GM19397 (cell line): ENCODE measurements around the gene SEPTIN8.
"Not testable (repeated sequence)": the region's sequence is repeated elsewhere in the genome, so short reads cannot be mapped to it uniquely, and the experiment has no call there.

Experiments
- ATAC-seq: cut with Tn5 transposase; IDR thresholded peaks from one replicate; pipeline ENCODE4 v1.9.1; 2021; ENCODE audit warnings: mild to moderate bottlenecking, moderate library complexity; ENCODE audit not compliant: unreplicated experiment

The SEPTIN8 gene

GRCh38 chr5:132812781-132813598, 36.0 kb upstream of the SEPTIN8 start, which contains the start of gene SOWAHA:
TSS of gene SOWAHA (plus strand) at chr5:132813302. CDS start at chr5:132813622, 320 bp downstream.
- ATAC-seq: no peak

DNA sequence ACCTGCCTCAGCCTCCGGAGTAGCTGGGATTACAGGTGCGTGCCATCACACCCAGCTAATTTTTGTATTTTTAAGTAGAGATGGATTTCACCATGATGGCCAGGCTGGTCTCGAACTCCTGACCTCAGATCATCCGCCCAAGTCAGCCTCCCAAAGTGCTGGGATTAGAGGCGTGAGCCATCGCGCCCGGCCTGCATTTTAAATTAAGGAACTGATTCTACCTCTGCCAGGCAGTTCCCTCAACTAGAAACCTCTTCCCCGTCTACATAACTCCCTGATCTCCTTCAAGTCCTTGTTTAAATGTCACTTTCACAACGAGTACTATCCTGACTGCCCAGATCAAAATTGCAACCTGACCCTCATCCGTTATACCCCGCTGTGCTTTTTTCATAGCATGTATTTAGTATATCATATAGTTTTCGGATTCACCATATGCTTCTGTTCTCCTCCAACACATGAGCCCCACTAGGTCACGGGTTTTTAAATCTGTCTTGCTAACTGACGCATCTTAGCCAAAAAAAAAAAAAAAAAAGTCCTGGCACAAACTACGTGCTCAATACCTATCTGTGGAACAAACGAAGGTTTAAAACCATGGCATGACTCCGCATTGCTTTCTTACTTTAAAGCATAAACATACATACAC, 35.2 kb upstream of the SEPTIN8 start:
- no peak for ATAC-seq

- ATAC-seq: no peak
Observed at GRCh38 chr5:132810605-132811004, 33.6 kb upstream of the SEPTIN8 start.

DNA sequence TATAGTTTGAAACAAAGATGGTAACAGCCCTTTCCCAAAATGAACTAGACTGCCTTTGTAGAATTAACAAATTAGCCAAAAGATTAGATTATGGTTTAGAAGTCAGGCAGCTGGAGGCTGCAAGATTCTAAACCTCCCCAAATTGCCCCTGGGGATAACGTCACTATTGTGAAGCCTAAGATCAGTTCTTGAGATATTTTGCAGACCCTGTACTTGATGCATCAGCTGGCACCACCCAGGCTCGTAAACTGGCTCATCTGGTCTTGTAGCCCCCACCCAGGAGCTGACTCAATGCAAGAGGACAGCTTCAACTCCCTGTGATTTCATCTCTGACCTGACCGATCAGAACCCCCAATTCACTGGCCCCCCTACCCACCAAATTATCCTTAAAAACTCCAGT, 31.8 kb upstream of the SEPTIN8 start:
- no peak for ATAC-seq

- ATAC-seq: no peak
Observed at GRCh38 chr5:132808448-132808847, 31.4 kb upstream of the SEPTIN8 start.

DNA sequence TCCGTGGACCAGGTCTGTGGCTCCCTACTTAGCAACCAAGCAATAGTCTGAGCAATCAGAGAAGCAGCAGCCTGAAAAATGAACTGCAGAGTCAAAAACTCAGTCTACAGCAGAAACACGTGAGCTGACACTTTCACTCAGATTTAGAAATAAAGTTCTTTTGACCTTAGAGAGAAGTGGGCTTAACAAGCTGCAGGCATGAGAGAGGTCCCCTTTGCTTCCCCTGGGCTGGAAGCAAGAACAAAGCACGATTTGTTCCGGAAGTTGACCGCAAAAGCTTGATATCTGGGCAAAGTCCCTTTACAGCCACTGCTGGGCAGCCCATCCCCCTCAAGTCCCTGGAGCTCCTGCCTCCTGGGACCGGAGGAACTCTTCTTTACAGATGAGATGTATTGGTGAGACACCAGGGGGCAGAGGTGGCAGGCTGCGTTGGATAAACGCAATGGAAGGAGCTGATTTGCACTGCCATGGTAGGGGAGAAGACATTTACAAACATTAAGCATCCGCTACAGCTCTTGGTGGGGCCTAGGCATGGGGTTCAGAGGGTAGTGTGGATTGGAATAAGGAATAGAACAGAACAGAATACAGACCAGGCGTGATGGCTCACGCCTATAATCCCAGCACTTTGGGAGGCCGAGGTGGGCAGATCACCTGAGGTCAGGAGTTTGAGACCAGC, 30.3 kb upstream of the SEPTIN8 start:
- no peak for ATAC-seq

GRCh38 chr5:132806804-132807162, 29.7 kb upstream of the SEPTIN8 start:
- not testable (repeated sequence) for ATAC-seq

GRCh38 chr5:132805872-132806271, 28.8 kb upstream of the SEPTIN8 start:
- ATAC-seq: not testable (repeated sequence)

- ATAC-seq: not testable (repeated sequence)
Observed at GRCh38 chr5:132804219-132804618, 27.2 kb upstream of the SEPTIN8 start.

- ATAC-seq: not testable (repeated sequence)
Observed at GRCh38 chr5:132802685-132803066, 25.6 kb upstream of the SEPTIN8 start.

DNA sequence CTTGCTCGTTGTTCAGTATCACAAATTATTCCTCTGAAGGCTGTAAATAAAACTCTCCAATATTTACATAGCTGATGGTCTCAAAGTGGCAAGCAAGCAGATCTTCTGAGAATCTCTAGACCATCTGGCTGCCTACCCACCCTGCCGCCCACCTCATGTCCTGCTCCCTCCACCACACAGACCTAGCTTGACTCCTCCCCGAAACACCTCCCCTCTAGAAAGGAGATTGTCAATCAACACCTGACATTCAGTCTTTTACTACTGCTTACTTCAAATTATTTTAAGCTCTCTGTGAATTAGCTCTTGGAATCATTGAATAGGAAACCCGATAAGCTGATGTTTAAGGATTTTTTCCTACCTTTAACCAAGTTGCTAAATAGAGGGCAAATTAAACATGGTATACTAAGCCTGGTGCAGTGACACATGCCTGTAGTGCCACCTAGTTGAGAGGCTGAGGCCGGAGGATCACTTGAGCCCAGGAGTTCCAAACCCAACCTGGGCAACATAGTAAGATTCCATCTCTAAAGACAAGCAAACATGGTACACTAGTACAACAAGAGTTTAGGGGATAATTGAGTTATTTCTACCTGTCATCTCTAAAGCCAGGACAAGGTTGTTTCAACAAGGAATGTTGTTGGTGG, 25.1 kb upstream of the SEPTIN8 start:
- no peak for ATAC-seq

- no peak for ATAC-seq
Observed at GRCh38 chr5:132800545-132800944, 23.5 kb upstream of the SEPTIN8 start.

DNA sequence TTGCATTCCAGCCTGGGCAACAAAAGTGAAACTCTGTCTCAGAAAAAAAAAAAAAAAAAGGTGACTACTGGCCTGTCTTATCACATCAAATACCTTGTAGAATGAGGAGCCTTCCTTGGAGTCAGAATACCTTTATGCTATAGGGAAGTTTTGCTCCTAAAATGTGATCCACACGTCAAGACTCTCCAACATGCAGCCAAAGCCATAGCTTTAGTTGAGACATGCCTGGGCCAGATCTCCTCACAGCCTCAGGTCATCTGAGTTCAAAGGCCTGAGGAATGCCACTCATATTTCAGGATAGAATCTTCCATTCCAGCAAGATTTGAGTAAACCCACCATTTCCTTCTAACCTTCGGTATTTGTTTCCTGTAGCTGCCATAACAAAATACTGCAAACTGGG, 22.4 kb upstream of the SEPTIN8 start:
- ATAC-seq: no peak

DNA sequence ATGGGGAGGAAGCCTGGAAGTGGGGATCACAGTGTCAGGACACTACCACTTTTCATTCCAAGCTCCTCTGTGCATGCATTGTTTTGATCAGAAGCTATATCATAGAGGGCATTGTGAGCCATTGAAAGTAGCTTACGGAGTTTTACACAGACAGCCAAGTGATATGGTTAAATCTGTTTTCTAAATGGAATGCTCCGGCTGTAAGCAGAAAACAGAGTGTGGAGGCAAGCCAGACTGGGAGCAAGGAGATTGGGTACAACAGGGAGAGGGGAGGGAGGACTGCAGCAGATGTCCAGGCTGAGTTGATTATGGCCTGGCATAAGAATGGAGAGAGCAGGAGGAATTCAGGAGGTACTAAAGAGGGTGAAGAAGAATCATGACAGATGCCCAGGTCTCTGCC, 20.6 kb upstream of the SEPTIN8 start:
- ATAC-seq: no peak

- ATAC-seq: no peak
Observed at GRCh38 chr5:132791026-132791425, 14.0 kb upstream of the SEPTIN8 start.

DNA sequence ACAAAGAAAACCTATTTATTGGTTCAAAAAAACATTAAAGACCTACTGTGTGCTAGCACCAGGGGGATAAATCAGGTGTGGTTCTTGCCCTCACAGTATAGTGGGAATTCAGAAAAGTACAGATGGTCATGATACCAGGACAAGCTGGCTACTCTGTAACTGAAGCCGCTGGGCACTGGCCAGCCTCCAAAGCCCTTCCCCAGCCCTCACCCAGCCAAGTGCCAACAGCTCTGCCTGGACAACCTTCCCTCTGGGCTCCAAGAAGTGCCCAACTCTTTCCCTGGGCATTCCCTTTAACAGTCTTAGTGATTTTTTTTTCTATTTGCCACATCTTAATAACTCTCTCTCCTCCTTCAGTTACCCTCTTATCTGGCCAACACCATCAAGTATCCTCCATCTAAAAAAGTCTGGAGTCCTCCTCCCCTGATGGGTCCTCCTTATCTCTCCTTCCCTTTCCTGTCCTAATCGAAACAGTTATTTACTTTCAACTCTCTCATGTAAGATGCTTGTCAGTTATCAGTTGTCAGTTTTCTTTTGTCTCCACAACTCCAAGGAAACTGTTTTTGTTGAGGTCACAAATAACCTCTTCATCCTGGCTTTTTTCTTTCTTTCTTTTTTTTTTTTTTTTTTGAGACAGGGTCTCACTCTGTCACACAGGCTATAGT, 13.3 kb upstream of the SEPTIN8 start:
- no peak for ATAC-seq

DNA sequence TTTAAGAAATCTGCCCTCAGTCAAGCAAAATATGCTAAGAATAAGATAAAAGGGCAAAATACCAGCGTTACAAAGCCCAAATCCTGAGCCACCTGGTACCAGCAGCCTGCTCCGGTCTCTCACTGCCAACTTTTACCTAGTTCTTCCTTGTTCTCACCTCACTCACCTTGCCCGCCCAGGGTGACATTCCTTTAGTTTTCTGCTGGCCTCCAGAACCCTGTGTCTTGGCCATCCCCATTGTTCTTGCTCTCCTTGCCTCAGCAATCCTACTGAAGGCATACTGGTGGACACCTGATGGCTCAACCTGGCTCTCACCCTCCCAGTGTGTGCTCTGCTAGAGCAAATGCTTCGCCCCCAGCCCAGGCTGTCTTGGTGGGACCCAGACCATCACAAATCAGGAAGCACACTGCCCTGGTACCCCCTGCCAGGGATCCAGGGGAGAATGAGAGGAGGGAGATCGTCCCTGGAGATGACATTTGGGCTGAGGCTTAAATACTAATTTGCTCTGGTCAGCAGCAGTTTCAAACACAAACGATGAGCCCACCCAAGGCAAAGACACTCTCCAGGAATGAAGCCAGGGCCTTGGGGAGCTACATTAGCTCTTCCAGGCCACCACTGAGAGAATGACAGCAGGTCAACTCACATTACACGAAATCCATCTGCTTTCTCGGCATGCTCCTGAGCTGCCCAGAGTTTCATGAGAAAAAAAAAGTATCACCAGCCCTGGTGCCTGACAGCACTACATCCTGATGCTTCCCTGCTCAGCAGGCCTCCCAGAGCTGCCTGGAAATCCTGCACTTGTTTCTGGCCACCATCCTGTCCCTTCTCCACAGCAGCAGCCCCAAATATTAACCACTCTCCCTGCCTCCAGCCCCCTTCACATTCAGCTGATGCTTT, 12.2 kb upstream of the SEPTIN8 start:
- no peak for ATAC-seq

DNA sequence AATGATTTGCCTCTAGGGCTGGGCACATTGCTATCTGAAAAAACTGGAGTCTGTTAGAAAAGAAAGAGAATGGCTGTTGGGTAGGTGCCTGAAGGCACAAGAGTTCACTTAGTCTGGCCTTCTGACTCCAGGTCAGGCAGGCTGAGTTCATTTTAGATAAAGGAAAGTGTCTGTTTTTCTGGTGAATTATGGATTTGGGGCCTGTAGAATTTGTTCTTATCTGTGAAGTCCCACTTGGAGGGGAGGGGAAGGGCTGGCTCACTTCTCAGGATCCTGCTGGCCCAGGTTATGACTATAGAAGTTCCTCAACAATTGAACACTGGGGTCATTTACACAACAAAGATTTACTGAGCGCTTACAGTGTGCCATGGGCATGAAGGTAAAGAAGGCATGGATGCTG, 11.5 kb upstream of the SEPTIN8 start:
- ATAC-seq: no peak

DNA sequence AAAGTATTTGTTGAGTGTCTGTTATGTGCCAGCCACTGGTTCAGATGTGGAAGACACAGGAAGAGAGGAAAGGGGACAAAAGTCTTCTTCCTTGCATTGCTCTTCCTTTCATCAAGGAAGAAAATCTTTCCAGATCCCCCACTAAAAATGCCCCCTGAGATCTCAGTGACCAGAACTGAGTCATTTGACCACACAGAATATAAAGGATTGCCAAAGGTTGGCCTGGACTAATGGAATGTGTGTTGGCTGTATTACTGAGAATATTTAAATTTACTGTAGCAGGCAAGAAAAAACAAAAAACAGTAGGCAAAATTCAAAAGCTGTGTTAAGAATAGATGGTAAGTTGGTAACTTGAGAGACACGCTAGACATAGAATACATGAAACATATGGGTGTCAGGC, 10.0 kb upstream of the SEPTIN8 start:
- no peak for ATAC-seq

- no peak for ATAC-seq
Observed at GRCh38 chr5:132785864-132786263, 8.8 kb upstream of the SEPTIN8 start.
